Activated CD8-positive, alpha-beta memory T cell treated with anti-CD3 and anti-CD28 coated beads, Interleukin-2, amount 50 U/mL, for 24 hours (primary cell): ENCODE measurements around the gene NANOS2.
"Not testable (repeated sequence)": the region's sequence is repeated elsewhere in the genome, so short reads cannot be mapped to it uniquely, and the experiment has no call there.

Source experiments
- DNase-seq: peaks from one replicate; pipeline ENCODE4 v3.0.0-alpha.2; 2020; ENCODE audit errors: extremely low read depth

NANOS2 gene

DNA sequence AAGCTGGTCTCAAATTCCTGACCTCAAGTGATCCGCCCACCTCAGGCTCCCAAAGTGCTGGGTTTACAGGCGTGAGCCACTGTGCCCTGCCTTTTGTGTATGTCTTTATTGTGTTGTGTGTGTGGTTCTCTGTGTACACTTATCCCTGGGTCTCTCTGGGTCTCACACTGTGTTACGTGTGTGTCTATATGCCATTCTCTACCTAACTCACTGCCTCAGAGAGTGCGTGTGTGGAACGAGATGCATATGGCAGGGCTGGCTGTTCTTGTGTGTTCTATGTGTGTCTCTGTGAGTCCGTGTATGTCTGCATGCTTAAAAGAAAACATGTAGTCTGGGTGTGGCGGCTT is 40.0 kb downstream of the NANOS2 start:
- no peak for DNase-seq

DNA sequence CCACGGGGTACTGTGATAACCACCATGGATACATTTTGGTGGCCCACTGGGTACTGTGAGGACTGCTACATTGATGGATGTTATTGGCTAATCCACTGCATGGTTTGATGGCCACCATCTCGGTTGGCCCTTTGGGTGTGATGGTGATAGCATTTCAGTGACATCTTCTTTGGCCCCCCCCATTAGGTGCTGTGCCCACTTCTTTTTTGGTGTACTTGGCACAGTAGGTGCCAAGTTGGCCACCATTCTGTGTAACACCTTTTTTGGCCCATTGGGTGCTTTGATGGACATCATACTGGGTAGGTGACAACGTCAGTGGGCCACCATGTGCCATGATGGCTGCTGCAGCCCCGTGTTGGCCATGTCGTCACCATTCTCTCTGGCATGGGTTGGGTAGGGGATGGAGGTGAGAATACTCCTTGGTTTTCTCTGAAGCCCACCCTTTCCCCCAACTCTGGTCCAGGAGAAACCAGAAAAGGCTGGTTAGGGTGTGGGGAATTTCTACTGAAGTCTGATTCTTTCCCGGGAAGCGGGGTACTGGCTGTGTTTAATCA is 41.3 kb downstream of the NANOS2 start:
- no peak for DNase-seq

DNA sequence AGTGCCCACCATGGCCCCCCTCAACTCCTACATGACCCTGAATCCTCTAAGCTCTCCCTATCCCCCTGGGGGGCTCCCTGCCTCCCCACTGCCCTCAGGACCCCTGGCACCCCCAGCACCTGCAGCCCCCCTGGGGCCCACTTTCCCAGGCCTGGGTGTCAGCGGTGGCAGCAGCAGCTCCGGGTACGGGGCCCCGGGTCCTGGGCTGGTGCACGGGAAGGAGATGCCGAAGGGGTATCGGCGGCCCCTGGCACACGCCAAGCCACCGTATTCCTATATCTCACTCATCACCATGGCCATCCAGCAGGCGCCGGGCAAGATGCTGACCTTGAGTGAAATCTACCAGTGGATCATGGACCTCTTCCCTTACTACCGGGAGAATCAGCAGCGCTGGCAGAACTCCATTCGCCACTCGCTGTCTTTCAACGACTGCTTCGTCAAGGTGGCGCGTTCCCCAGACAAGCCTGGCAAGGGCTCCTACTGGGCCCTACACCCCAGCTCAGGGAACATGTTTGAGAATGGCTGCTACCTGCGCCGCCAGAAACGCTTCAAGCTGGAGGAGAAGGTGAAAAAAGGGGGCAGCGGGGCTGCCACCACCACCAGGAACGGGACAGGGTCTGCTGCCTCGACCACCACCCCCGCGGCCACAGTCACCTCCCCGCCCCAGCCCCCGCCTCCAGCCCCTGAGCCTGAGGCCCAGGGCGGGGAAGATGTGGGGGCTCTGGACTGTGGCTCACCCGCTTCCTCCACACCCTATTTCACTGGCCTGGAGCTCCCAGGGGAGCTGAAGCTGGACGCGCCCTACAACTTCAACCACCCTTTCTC is 42.3 kb downstream of the NANOS2 start:
- DNase-seq: no peak

DNA sequence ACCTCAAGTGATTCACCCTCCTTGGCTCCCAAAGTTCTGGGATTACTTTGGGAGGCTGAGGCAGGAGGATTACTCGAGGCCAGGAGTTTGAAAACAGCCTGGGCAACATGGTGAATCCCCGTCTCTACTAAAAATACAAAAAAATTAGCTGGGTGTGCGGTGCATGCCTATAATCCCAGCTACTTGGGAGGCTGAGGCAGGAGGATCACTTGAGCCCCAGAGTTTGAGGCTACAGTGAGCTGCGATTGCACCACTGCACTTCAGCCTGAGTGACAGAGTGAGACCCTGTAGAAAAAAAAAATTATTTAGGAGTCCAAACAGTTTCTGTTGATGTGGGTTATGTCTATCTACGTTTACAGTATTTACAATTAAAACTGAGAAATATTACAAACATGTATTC is 43.8 kb downstream of the NANOS2 start:
- DNase-seq: no peak

DNA sequence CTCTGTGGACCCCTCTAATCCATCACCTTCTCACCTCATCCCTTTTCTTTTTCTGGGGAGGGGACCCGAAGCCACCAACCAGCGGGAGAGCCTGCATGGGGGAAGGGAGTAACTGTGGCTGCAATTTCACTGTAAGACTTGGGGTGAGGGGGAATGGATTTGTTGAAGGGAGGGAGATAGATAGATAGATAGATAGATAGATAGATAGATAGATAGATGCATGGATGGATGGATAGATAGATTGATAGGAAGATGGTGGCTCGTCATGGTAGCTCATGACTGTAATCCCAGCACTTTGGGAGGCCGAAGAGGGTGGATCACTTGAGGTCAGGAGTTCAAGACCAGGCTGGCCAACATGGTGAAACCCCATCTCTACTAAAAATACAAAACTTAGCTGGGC is 47.3 kb downstream of the NANOS2 start:
- DNase-seq: not testable (repeated sequence)

DNA sequence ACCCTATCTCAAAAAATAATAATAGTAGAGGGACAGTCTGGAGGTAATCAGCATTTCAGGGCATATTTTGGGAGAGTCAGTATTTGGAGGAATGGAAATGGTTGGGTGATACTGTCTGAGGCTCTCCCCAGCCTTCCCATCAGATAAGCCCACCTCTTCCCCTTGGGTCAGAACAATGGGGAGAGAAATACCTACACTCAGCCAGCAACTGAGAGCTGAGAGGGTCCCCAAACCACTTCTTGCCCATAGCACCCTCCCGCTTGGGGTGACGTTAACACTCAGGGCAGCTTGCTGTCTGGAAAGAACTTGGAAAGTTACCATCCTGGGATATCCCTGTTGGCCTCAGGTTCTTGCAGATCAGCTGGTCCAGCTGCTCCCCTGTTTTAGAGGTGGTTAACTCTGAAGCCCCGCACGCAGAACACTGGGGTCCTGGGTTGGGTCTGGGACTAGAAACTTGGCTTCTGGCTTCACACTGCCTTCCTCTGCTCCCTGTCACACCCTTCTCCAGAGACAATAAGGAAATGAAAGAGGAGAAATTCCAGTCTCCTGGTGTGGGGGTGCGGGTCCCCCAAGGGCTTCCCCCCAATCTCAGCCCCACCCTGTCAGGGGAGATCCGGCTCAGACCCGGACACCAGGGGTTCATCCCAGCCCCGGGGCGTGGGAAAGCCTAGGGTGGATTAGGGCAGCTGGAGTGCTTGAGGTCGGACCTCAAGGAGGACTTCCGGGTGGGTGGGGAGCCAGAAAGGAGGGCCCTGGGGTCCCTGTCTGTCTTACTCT is 48.0 kb downstream of the NANOS2 start:
- no peak for DNase-seq

DNA sequence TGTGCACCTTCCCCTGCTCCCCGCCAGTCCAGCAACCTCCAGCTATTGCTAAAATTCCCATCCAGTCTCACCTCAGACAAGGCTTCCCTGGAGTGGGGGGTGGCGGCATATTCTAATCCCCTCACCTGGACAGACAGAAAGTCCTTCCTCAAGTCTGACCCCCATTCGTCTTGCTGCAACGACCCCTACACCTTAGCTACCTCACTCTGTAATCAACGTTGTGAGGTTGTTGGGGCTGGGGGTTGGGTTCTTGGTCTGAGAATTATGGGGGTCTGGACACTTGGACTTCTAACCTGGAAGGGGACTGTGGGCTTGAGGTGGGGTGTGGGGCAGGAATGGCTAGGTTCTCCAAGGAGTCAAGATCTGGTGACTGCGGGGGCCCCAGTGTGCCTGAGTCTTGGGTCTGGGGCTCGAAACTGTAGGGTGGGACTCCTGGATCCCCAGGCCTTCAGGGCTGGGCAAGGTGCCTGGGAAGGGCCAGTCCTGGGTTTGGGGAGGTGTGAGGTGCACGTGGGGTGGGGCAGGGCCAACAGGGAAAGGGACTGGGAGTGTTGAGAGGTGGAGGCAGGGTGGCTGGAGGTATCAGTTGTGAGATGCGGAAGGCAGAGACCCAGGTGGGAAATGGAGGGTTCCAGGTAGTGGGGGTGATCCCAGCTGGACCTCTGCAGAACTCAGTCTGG is 49.2 kb downstream of the NANOS2 start:
- no peak for DNase-seq

DNA sequence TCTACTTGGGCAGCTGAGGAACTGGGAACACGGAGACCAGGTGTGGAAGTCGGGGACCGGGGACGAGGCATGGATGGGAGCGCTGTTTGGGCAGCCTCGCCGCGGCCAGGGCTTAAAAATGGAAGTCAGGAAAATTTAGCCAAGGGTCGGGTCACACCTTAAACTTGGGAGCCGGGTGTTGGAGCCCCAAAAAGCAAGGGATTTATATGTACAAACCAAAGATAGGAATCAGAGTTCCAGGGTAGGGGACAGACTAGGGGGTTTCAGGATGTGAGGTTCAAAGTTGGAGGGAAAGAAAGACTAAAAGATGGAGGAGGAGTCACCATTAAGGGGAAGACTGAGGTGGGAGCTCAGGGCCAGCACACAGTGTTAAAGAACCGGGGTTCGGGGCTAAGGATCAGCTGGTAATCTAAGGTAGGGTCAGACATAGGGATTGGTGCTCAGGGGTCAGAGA is 49.9 kb downstream of the NANOS2 start:
- DNase-seq: no peak

DNA sequence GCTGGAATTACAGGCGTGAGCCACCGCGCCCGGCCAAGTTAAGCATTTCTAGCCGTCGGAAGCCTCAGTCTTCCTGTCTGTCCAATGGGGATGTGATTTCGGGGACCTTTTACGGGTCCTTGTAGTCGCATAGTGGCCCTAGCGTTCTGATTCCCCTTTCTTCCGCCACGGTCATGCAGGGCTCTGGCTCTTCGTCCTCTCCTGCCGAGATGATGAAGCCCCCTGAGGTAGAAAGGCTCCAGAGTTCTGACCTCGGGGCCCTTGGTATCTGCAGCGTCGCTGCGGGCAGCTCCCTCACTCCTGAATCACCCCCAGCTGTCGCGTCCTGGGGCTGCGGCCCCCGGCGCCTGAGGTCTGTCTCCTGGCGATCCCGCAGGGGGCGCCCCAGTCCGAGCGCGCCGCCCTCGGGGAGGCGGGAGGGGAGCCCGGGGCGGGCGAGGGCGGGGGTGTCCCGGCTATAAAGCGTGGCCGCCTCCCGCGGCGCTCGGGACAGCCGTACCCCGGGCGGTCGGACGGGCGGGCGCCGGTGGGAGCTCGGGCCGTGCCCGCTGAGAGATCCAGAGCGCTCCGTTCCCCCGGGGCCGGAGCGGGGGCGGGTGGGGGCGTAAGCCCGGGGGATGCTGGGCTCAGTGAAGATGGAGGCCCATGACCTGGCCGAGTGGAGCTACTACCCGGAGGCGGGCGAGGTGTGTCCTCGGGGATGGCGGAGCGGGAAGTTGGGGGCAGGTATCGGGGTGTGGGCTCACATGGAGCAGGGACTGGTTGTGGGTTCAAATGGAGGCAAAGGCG is 50.5 kb downstream of the NANOS2 start, which contains the start of gene FOXA3:
TSS of gene FOXA3 (plus strand) at position 487 of the 789 bp plus-strand sequence. CDS start at position 618, 131 bp downstream.
- no peak for DNase-seq

DNA sequence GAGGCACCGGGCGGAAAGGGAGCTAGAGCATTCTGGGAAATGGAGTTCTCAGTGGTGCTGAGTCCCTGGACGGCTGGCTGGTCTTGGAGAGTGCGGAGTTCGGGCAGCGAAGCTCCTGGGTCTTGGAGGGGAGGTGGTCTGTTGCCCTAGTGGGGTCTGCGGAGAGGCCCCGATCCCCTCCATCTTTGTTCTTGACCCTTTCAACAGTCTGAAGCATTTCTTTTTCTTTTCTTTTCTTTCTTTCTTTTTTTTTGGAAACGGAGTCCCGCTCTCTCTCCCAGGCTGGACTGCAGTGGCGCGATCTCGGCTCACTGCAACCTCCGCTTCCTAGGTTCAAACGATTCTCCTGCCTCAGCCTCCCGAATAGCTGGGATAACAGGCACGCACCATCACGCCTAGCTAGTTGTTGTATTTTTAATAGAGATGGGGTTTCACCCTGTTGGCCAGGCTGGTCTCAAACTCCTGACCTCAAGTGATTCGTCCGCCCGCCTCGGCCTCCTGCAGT is 51.2 kb downstream of the NANOS2 start:
- no peak for DNase-seq
